Activated naive CD8-positive, alpha-beta T cell treated with anti-CD3 and anti-CD28 coated beads, Interleukin-2, amount 50 U/mL, for 16 hours (primary cell): ENCODE results near the gene C22orf31.

Experiments
- DNase-seq: peaks from one replicate; pipeline ENCODE4 v3.0.0-alpha.2; 2020; ENCODE audit warnings: low read depth, low spot score

The C22orf31 gene

GRCh38 chr22:29029202-29030000, 32.2 kb downstream of the C22orf31 start:
- DNase-seq = no peak

GRCh38 chr22:29028468-29028867, 33.2 kb downstream of the C22orf31 start:
- DNase-seq = no peak

- no peak for DNase-seq
Measured at GRCh38 chr22:29026579-29026978, 35.1 kb downstream of the C22orf31 start.

GRCh38 chr22:29023172-29023796, 38.3 kb downstream of the C22orf31 start:
- DNase-seq = no peak

- no peak for DNase-seq
Measured at GRCh38 chr22:29022101-29022817, 39.4 kb downstream of the C22orf31 start.

- no peak for DNase-seq
Measured at GRCh38 chr22:29018293-29019189, 43.1 kb downstream of the C22orf31 start.

- no peak for DNase-seq
Measured at GRCh38 chr22:29016067-29016938, 45.3 kb downstream of the C22orf31 start.

- no peak for DNase-seq
Measured at GRCh38 chr22:29014773-29015172, 46.9 kb downstream of the C22orf31 start.

GRCh38 chr22:29014293-29014692, 47.3 kb downstream of the C22orf31 start:
- DNase-seq = no peak

GRCh38 chr22:29012952-29013351, 48.7 kb downstream of the C22orf31 start:
- no peak for DNase-seq

- DNase-seq = no peak
Measured at GRCh38 chr22:29012101-29012433, 49.6 kb downstream of the C22orf31 start.

- no peak for DNase-seq
Measured at GRCh38 chr22:29011240-29012100, 50.2 kb downstream of the C22orf31 start.

- DNase-seq = no peak
Measured at GRCh38 chr22:29009148-29009547, 52.5 kb downstream of the C22orf31 start.
